H1 (cell line): ENCODE data around the gene PPARD.

Experiments used
- BRCA1 ChIP-seq: IDR thresholded peaks from 2 replicates; pipeline ENCODE4 v1.6.1; 2012; ENCODE audit warnings: low read depth, low read length, improper control_type of control experiment
- EZH2 ChIP-seq: fragments of 200-600 bp; sonication (generic); IDR thresholded peaks from 2 replicates; pipeline ENCODE4 v1.7.1; 2012; ENCODE audit warnings: low read depth, mild to moderate bottlenecking, moderate library complexity, low read length, inconsistent platforms; ENCODE audit not compliant: severe bottlenecking
- HDAC2 ChIP-seq, 2 experiments: fragments of 300-600 bp in 1 of 2; sonication (generic) in 1 of 2; IDR thresholded peaks; 2 replicates each; pipeline ENCODE4 v1.6.1; 2011 to 2012; ENCODE audit warnings: low read depth in 2 of 2, low read length in 2 of 2, mild to moderate bottlenecking in 2 of 2, moderate library complexity in 2 of 2, borderline replicate concordance in 1 of 2, inconsistent platforms in 1 of 2
- JUN ChIP-seq: IDR thresholded peaks from 2 replicates; pipeline ENCODE4 v1.6.1; 2011; ENCODE audit warnings: low read depth, mild to moderate bottlenecking, improper control_type of control experiment, low read length
- JUND ChIP-seq: IDR thresholded peaks from 2 replicates; pipeline ENCODE4 v1.6.1; 2011; ENCODE audit warnings: mild to moderate bottlenecking, improper control_type of control experiment, low read length
- MAFK ChIP-seq: IDR thresholded peaks from 2 replicates; pipeline ENCODE4 v1.6.1; 2012; ENCODE audit warnings: low read depth, mild to moderate bottlenecking, improper control_type of control experiment, low read length
- POLR2A ChIP-seq, 2 experiments: IDR thresholded peaks; 1 replicate in 1 of 2; 2 replicates in 1 of 2; pipeline ENCODE4 v1.6.1; 2011; ENCODE audit warnings: low read depth in 2 of 2, low read length in 2 of 2, mild to moderate bottlenecking in 2 of 2; ENCODE audit errors: control extremely low read depth in 1 of 2
- SIN3A ChIP-seq, 2 experiments: IDR thresholded peaks in 1 of 2; conservative IDR thresholded peaks in 1 of 2; 2 replicates each; pipeline ENCODE4 v1.6.1; 2011 to 2012; ENCODE audit warnings: low read length in 2 of 2, improper control_type of control experiment in 1 of 2, low read depth in 1 of 2, mild to moderate bottlenecking in 1 of 2
- TAF7 ChIP-seq: optimal IDR thresholded peaks from 2 replicates; pipeline ENCODE3; 2011; ENCODE audit warnings: low read depth, mild to moderate bottlenecking, inconsistent platforms, low read length, moderate library complexity, borderline replicate concordance
- ZNF274 ChIP-seq: IDR thresholded peaks from 2 replicates; pipeline ENCODE4 v1.7.0; 2012; ENCODE audit warnings: low read length, borderline replicate concordance; ENCODE audit errors: extremely low read depth
- TF ChIP-seq, protein P1 (sequence below), 3 experiments: IDR thresholded peaks; 1 replicate in 2 of 3; 2 replicates in 1 of 3; pipeline versions ENCODE4 v1.5.1 to v1.6.1; 2011; ENCODE audit warnings: low read length in 3 of 3, mild to moderate bottlenecking in 3 of 3, inconsistent platforms in 2 of 3, low read depth in 1 of 3, moderate library complexity in 1 of 3; ENCODE audit not compliant: insufficient read depth in 1 of 3; ENCODE audit errors: control extremely low read depth in 1 of 3
- TF ChIP-seq, protein P2 (sequence below): IDR thresholded peaks from 2 replicates; pipeline ENCODE4 v1.6.1; 2012; ENCODE audit warnings: inconsistent platforms
- TF ChIP-seq, protein P3 (sequence below): IDR thresholded peaks from 2 replicates; pipeline ENCODE4 v1.6.1; 2012; ENCODE audit warnings: inconsistent platforms

DNA sequence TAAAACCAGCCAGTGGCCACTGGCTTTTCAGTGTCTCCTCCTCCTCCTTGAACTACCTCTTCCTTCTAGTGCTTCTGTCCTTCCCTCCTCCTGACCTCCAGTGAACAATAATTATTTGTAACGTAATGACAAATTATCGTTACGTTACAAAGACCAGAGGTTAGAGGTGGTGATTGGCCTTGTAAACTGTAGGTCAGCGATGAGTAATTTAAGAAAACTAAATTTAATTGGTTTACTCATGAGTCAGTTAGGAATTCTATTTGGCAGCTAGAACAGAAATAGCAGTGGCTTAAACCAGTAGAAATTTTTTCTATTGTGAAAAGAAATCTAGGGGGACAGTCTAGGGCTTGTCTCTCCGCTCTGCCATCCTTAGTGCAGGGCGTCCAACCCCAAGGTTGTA, 38.8 kb downstream of the PPARD start:
- TF ChIP-seq POLR2A (IDR thresholded peaks at IDR 0.05; ENCODE audit: control extremely low read depth in 1 of 2, low read depth in 2 of 2, low read length in 2 of 2) (no peak), BRCA1 (no peak), JUND (no peak), ZNF274 (no peak), SIN3A (conservative IDR thresholded peaks at IDR 0.05 in 1 of 2, IDR thresholded peaks at IDR 0.05 in 1 of 2; ENCODE audit: low read depth in 1 of 2, low read length in 2 of 2) (no peak), JUN (no peak), MAFK (no peak), HDAC2 (IDR thresholded peaks at IDR 0.05; ENCODE audit: borderline replicate concordance in 1 of 2, low read depth in 2 of 2, low read length in 2 of 2) (no peak), EZH2 (no peak), TAF7 (no peak)
- TF ChIP-seq, protein P1, sequence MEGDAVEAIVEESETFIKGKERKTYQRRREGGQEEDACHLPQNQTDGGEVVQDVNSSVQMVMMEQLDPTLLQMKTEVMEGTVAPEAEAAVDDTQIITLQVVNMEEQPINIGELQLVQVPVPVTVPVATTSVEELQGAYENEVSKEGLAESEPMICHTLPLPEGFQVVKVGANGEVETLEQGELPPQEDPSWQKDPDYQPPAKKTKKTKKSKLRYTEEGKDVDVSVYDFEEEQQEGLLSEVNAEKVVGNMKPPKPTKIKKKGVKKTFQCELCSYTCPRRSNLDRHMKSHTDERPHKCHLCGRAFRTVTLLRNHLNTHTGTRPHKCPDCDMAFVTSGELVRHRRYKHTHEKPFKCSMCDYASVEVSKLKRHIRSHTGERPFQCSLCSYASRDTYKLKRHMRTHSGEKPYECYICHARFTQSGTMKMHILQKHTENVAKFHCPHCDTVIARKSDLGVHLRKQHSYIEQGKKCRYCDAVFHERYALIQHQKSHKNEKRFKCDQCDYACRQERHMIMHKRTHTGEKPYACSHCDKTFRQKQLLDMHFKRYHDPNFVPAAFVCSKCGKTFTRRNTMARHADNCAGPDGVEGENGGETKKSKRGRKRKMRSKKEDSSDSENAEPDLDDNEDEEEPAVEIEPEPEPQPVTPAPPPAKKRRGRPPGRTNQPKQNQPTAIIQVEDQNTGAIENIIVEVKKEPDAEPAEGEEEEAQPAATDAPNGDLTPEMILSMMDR (IDR thresholded peaks at IDR 0.05; ENCODE audit: control extremely low read depth in 1 of 3, insufficient read depth in 1 of 3, low read depth in 1 of 3, low read length in 3 of 3), result no peak
- TF ChIP-seq, protein P2, sequence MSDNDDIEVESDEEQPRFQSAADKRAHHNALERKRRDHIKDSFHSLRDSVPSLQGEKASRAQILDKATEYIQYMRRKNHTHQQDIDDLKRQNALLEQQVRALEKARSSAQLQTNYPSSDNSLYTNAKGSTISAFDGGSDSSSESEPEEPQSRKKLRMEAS, result no peak
- TF ChIP-seq, protein P3, sequence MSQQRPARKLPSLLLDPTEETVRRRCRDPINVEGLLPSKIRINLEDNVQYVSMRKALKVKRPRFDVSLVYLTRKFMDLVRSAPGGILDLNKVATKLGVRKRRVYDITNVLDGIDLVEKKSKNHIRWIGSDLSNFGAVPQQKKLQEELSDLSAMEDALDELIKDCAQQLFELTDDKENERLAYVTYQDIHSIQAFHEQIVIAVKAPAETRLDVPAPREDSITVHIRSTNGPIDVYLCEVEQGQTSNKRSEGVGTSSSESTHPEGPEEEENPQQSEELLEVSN, result no peak
